Measurements from ENCODE around the gene DTX1.

DNA sequence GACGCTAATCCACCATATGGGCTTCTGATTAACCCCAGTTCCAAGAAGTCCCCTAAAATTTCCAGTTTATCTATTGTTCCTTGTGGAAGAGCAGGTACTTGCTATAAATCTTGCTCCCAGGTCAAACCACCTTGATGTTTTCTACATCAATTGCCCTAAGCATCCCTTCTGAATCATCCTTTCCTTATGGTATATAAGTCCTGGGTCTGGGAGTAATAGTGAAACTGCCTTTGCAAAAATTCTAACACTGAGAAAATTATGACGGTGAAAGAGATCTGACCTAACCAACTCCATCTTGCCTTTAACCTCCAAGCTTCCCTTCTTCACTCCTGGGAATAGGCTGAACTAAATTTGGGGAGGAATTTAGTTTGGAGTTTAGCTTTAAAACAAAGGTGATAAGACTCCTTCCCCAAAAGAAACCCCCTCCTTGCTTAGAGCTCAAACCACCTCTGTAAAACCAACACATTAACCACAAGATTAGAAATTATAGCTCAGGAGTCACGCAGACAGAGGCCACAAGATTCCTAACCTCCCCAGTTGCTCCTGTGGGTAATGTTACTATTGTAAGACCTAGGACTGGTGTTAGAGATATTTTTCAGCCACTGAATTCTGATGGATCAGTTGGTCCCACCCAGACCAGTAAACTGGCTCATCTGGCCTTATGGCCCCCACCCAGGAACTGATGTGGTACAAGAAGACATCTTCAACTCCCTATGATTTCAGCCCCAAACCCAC lies 33.8 kb upstream of the DTX1 start:
- TF ChIP-seq ZFP69B (tag by site-specific recombination; IDR thresholded peaks at IDR 0.05) (no peak), ZEB2 (tag by site-specific recombination; IDR thresholded peaks at IDR 0.05) (no peak), ZNF146 (tag by site-specific recombination; IDR thresholded peaks at IDR 0.05) (no peak), SP3 (tag by site-specific recombination; IDR thresholded peaks at IDR 0.05) (no peak), ZNF350 (tag by site-specific recombination; IDR thresholded peaks at IDR 0.05) (no peak), ZNF394 (tag by site-specific recombination; IDR thresholded peaks at IDR 0.05; ENCODE audit: borderline replicate concordance) (no peak)
- TF ChIP-seq, protein P1, sequence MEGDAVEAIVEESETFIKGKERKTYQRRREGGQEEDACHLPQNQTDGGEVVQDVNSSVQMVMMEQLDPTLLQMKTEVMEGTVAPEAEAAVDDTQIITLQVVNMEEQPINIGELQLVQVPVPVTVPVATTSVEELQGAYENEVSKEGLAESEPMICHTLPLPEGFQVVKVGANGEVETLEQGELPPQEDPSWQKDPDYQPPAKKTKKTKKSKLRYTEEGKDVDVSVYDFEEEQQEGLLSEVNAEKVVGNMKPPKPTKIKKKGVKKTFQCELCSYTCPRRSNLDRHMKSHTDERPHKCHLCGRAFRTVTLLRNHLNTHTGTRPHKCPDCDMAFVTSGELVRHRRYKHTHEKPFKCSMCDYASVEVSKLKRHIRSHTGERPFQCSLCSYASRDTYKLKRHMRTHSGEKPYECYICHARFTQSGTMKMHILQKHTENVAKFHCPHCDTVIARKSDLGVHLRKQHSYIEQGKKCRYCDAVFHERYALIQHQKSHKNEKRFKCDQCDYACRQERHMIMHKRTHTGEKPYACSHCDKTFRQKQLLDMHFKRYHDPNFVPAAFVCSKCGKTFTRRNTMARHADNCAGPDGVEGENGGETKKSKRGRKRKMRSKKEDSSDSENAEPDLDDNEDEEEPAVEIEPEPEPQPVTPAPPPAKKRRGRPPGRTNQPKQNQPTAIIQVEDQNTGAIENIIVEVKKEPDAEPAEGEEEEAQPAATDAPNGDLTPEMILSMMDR (tag by site-specific recombination; IDR thresholded peaks at IDR 0.05): no peak
- TF ChIP-seq, protein P2, sequence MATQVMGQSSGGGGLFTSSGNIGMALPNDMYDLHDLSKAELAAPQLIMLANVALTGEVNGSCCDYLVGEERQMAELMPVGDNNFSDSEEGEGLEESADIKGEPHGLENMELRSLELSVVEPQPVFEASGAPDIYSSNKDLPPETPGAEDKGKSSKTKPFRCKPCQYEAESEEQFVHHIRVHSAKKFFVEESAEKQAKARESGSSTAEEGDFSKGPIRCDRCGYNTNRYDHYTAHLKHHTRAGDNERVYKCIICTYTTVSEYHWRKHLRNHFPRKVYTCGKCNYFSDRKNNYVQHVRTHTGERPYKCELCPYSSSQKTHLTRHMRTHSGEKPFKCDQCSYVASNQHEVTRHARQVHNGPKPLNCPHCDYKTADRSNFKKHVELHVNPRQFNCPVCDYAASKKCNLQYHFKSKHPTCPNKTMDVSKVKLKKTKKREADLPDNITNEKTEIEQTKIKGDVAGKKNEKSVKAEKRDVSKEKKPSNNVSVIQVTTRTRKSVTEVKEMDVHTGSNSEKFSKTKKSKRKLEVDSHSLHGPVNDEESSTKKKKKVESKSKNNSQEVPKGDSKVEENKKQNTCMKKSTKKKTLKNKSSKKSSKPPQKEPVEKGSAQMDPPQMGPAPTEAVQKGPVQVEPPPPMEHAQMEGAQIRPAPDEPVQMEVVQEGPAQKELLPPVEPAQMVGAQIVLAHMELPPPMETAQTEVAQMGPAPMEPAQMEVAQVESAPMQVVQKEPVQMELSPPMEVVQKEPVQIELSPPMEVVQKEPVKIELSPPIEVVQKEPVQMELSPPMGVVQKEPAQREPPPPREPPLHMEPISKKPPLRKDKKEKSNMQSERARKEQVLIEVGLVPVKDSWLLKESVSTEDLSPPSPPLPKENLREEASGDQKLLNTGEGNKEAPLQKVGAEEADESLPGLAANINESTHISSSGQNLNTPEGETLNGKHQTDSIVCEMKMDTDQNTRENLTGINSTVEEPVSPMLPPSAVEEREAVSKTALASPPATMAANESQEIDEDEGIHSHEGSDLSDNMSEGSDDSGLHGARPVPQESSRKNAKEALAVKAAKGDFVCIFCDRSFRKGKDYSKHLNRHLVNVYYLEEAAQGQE (tag by site-specific recombination; IDR thresholded peaks at IDR 0.05): no peak

All from HEK293 (cell line).